ENCODE measurements around the gene RBMS3.
"Not testable (repeated sequence)": the region's sequence is repeated elsewhere in the genome, so short reads cannot be mapped to it uniquely, and the experiment has no call there.

The RBMS3 gene

DNA sequence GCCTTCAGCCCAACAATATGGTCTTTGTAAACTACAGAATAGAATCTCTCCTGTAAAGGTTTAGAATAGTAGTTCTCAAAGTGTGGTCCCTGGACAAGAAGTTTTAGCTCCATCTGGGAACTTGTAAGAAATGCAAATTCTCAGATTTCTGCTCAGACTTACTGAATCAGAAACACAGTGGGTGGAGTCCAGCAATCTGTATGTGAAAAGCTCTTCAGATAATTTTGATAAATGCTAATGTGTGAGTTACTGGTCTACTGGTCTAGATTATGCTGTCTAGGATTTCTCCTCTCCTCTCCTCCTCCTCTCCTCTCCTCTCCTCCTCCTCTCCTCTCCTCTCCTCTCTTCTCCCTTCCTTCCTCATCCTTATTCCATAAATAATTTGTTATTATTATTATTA is 57.5 kb downstream of the RBMS3 start:
- FAIRE-seq = no peak
- DNase-seq (ENCODE audit: low spot score) = no peak

DNA sequence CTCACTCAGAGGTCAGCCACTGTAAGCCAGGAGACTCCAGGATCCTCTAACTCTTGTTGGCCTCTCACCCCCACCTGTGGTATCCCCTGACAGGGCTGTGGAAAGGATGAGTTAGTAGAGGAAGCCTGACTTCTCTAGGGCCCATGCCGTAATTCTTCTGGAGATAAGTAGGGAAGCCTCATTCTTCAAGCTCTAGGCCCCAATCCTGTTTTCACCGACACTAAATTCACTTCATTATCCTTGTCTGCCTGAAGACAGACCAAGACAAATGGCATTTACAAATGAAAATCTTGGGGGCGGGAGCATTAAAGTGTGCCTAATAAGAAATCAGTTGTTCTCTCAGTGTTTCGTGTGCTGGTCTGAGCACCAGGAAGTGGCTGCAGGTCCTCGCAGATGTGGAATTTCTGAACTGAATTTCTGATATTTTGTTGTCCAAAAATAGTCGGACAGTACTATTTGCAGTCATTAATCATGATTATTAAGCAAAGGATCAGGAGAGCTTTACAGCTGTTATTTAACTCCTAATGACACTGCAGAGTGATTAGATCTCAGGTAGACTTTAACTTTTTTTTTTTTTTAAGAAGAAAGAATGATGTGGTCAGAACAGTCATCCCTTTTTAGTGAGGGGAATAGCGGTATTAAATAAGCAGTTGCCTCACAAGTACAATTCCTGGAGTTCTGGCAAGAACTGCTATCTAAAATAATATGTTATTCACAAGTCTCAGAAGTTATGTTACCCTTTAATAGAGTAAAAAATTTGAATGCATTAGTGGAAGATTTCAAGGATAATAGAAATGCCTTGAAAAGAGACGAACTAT is 58.4 kb downstream of the RBMS3 start:
- DNase-seq (ENCODE audit: low spot score) (no peak), FAIRE-seq (no peak)

DNA sequence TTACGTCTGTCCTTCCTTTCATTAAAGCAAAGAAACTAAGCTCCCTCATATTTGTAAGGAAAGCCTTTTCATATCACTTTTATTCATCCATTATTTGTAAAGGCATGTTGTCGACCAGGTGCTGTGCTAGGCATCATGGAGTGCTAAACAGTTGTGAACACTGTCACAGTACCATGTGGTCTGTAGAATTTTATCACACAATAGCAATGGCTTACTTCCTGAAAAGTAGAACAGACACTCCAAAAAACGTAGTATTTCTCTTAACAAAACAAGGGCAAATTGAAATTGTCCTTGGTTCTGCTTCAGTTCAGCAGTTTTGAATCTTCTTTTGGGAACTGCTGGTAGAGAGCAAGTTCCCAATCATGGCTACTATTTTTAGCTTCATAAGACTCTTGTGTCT is 63.3 kb downstream of the RBMS3 start:
- DNase-seq (ENCODE audit: low spot score) (no peak), FAIRE-seq (no peak)

DNA sequence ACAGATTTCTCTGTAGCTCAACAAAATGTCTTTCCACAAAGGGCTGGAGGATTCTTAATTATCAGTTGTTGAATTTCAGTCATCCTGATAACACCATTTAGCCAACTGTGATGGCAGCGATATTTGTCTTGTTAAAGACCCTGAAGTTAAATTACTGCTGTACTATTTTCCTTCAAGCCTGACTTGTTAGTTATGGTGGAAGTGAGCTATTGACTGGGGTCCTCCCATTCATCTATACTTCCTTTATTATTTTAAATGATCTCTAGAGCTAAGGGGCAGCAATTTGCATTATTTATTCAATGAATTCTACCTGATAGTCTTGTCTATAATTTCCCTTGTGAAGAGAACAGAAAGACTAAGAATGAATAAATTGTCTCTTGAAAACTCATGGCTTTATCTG is 64.1 kb downstream of the RBMS3 start:
- DNase-seq (ENCODE audit: low spot score) (no peak), FAIRE-seq (no peak)

DNA sequence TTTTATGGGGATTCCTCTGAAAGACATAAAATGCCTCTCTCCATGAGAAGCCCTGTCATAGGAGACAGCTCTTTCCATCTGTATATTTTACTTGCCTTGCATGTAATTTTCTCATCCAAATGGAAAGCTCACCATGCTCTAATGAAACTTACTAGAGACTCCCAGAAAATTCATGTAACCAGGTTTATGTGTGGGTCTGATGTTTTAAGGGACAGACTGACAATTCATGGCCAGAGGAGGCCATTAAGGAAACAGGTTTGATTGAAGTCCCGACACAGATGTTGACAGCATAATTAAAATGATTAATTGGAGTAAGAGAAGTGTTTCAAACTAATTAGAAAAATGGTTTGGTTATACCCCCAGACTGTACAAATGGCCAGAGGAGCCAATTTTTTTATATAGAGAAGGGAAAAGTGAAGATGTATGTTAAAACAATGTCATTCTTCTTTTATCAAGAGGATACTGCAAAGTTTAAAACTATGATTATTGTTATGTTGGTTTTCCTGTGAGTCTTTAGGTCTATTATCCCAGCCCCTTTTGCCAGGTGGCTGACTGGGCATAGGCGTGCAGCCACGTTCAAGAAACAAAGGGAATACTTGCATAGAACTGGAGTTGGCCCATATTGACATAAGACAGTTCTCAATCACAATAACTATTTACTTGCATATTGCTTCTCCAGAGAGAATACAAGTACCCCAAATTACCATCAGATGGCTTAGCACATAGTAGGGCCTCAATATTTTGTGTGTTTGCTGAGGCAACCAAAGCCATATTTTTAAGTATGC is 64.8 kb downstream of the RBMS3 start:
- DNase-seq (ENCODE audit: low spot score) (no peak), FAIRE-seq (no peak)

DNA sequence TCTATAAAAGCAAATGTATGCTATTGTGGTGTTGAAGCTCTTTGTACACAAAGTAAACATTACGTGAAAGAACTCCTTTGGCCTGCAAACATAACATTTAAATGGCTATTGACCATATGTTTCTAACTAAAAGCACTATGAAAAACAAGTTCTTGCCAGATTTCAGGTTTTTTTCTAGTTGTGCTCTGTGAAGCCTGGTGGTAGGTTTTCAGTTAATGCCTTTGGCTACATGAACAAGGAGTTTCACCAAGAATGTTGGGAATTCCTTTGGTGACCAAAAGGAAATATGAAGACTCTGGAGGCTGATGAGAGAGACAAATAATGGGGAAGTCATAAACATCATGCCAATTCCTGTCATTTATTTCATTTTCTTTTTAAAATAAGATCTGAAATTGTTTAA is 66.0 kb downstream of the RBMS3 start:
- no peak for FAIRE-seq

DNA sequence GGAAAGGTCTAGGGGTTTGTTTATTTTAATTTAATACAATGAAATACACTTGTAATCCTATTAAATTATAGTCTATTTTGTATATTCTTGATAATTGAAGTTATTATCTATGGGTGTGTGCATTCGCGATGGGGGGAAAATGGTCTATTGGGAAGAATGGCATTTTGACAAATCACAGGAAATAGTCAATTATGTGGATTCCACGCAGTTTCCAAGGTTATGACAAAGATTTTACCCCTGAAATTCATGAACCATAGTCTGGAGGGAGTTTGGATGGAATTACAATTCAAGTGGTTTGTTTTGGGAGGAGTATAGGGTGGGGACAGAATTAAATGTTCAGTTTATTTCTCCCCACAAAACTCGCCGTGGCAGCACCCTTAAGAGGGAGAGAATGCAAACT is 66.5 kb downstream of the RBMS3 start:
- FAIRE-seq (no peak), DNase-seq (ENCODE audit: low spot score) (no peak)

More for the DNA sequence above, 66.0 kb downstream of the RBMS3 start:
- no peak for DNase-seq (ENCODE audit: low spot score)

DNA sequence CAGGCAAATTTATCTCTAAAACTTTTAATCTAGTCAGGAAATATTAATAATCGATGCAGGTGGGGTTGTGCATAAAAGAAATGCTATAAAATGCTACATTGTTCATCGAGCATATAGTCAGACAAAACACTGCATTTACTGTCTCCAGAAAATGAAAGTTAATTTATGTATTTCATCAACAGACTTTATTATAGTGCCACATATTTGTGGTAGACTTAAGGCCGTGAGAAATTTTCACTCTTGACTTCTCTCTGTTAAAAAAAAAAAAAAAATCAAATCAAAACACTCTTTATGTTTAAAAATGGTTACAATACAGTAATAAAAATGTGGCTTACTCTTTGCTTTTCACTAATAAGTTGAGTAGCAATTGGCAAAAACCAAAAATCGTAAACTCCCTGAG is 67.4 kb downstream of the RBMS3 start:
- no peak for FAIRE-seq

DNA sequence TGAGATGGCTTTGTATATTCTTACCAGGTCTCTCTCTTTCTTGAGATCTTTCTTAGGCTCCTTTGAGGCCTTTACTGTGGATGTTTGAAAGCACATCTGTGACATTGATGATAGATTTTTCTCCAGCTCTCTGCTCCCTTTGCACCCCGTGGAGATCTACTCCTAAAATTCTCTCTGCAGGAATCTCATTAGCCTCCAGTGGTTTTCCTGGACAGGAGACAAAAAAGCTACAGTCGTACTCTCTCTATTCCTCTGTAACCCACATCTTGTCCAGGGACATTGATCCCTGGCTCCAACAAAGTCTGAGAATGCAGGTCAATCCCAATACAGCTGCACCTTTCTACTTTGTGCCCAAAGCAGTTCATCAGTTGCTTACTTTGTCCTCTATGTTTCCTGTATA is 68.2 kb downstream of the RBMS3 start:
- DNase-seq (ENCODE audit: low spot score) = no peak
- FAIRE-seq = no peak

More for the DNA sequence above, 67.4 kb downstream of the RBMS3 start:
- no peak for DNase-seq (ENCODE audit: low spot score)

DNA sequence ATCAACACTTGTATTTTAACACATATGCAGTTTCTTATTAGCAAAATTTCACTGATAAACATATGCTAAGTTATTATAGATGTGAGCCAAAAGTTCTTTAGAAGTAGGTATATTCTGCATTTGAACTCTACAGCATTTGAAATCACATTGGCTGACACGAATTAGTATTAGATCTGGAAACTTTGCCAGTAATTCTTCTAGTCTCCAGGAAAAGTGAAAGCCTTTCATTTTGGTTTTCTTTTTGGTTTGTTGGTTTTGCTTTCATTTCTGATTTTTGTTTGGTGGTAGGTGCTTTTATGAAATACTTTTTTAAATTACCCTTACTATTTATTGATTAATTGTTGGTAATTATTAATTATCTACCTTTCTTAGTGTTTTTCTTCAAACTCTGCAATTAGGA is 72.9 kb downstream of the RBMS3 start:
- no peak for FAIRE-seq
- no peak for DNase-seq (ENCODE audit: low spot score)

DNA sequence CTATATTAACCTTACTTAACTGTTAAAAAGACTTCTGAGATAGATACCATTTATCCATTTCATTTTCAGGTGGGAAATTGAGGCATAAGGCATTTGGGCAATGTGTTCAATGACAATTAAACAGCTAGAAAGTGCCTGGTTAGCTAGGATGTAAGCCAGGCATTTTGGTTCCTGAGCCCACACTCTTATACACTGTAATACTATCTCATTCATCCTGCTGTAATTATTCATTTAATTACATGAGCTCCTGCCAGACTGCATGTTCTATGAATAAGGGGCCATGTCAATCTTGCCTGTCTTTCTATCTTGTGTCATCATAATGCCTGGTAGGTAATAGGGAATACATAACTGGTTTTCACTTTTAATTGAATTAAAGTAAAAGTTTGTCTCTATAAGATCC is 74.0 kb downstream of the RBMS3 start:
- FAIRE-seq (no peak), DNase-seq (ENCODE audit: low spot score) (no peak)

DNA sequence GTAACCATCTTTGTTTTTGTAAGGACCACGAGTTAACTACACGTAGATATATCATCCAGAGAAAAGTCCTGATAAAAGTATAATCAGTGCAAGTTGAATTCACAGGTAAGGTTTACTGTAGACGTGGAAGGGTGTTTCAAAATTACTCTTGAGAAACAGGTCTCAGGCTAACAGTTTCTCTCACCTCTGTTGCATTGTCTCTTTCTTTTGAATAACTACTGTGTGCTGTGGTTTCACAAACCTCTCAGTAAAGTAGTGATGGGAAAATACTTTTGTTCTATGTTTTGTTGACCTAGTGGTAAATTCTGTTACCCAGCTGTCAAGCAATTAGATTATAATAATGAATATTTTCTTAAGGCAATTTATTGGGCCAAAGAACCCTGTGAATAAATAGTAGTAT is 75.2 kb downstream of the RBMS3 start:
- FAIRE-seq (no peak), DNase-seq (ENCODE audit: low spot score) (no peak)

DNA sequence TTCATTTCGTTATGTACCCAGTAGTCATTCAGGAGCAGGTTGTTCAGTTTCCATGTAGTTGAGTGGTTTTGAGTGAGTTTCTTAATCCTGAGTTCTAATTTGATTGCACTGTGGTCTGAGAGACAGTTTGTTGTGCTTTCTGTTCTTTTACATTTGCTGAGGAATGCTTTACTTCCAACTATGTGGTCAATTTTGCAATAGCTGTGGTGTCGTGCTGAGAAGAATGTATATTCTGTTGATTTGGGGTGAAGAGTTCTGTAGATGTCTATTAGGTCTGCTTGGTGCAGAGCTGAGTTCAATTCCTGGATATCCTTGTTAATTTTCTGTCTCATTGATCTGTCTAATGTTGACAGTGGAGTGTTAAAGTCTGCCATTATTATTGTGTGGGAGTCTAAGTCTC is 79.4 kb downstream of the RBMS3 start:
- not testable (repeated sequence) for DNase-seq (ENCODE audit: low spot score); FAIRE-seq

DNA sequence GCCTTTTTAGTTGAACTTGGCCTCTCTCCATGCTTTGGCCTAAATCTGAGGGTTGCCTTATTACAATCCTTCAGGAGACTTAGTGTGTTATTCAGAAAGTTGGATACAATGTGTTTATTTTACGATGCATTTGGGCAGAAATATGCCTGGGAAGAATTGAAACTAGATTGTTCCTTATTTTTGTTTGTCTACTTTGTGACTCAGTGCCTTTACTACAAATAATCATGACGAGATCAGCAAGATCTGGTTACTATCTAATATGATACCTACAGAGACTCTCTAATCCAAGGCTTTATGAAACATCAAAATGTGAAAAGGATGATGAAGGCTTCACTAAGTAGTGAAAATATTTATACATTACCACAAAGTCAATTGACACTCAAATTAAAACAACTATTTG is 82.2 kb downstream of the RBMS3 start:
- FAIRE-seq = no peak
- no peak for DNase-seq (ENCODE audit: low spot score)

DNA sequence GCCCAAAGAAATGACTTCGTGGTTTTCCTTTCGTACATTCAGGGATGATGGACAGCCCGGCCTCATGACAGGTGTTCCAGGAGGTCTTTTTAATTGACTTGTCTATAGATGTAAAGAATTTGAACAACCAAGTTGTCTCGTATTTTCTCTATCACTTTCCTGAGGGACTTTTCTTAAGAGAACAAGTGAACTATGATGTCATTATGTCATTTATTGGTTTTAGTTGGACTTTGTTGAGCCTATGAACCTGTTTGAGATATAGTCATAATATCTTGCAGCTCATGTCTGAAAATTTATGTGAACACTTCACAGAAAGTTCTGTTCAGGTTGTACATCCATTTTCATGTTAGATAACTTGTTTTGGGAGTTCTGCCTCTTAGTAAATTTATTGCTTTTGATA is 89.2 kb downstream of the RBMS3 start:
- DNase-seq (ENCODE audit: low spot score) = no peak

DNA sequence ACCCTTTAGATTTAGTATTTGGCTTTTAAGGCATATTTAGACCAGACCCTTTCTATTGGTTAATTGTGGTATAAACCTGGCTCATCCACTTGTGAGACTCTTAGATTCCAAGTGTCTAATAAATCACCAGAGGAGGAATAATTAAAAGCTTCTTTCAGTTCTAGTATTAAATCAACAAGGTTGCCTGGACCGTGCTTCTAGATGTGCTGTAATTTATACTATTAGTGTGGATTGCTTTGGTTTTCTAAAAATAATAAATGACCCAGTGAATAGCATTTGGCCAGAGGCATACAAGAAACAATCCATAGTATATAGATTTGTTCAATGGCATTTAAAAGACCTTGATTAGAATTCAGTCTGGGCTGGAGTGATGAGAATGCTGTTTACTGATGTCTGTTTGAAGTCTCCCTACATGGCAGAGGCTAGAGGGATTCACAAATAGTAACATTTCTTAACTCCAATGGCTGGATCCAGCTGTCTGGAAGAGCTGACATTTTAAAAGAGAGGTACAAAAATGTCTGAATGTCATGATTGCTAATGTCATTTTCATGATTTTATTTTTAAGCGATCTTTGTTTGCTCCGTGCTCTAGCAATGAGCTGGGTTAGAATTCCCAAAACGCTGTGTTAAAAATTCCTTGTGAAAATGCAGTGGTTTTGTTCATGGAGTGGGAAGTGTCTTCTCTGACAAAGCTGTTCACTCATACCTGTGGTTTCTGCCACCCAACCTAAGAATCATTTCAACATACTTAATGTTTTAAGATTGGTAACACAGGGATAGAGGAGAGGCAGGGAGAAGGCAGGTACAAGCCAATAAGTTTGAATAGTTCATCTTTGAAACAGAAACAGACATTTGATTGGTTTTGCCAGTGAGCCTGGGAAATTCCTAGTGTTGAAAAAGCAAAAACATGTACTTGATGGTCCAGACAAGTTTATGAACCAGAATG is 89.9 kb downstream of the RBMS3 start:
- DNase-seq (ENCODE audit: low spot score) (no peak), FAIRE-seq (no peak)

More for the DNA sequence above, 89.2 kb downstream of the RBMS3 start:
- no peak for FAIRE-seq

DNA sequence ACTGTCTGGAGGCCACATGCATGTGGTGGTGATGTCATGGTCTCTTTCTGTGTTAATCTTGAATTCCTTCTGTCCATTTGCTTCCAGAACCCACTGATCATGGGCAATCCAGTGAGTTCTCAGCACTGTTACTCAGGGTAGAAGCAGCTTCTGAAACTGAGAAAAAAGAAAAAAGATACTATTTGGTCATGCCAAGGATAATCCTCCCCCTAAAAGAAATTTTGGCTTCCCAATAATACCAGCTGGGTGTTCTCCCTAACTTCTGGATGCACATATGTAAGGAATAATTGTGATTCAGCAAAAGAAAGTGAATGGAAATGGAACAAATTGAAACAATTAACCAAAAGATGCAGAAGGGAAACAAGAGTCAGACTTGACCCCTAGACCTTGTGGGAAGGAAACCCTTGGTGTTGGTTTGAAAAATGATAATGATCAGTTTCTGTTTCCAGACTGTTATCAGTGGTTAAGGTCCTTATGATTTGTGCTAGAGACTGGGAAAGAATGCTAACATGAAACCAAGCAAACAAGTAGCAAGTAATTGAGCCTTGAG is 92.3 kb downstream of the RBMS3 start:
- FAIRE-seq = no peak
- DNase-seq (ENCODE audit: low spot score) = no peak

DNA sequence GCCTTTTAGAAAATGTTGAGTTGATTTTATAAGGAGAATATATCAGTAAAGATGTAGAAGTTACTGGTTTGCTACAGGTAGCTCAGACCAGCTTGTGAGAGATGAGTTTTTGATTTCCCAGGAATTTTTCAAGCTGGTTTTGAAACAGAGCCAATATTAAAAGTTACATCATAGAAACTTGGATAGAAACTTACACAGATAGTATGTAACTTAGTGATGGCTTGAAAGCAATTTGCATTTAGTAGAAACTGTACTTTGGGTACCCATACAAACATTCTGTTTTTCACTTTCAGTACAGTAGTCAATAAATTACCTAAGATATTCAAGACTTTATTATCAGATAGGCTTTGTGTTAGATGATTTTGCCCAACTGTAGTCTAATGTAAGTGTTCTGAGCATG is 93.4 kb downstream of the RBMS3 start:
- FAIRE-seq (no peak), DNase-seq (ENCODE audit: low spot score) (no peak)

DNA sequence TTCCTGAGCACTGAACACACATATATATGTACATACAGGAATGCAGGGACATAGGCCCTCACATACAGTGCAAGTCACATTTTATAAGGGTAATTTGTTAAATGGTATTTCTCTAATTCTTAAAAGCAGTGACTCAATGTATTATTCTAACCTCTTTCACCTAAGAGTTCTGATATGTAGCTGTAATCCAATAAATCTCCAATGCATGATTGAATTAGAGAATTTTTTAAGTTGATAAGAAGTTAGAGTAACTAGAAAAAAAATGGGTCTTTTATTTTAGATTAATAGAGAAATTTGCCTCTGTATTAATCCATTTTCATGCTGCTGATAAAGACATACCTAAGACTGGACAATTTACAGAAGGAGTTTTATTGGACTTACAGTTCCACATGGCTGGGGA is 98.2 kb downstream of the RBMS3 start:
- no peak for FAIRE-seq
- DNase-seq (ENCODE audit: low spot score) = no peak

DNA sequence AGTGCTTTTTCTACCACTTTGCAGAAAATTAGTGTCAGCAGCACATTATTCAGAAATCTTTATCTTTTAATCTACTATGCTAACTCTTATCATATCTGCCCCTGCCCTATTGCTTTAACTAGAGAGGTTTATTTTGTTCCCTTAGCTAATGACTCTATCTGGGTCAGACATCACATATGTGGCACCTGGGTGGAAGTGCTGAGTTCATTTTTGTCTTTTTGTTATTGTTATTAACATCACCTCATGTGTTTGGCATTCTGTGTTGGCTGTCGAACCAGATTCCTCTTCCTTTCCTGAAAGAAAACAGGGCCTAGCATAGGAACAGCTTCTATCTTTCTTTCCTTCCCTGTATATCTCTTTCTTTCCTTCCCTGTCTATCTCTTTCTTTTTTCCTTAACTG is 100.7 kb downstream of the RBMS3 start:
- FAIRE-seq (no peak), DNase-seq (ENCODE audit: low spot score) (no peak)

DNA sequence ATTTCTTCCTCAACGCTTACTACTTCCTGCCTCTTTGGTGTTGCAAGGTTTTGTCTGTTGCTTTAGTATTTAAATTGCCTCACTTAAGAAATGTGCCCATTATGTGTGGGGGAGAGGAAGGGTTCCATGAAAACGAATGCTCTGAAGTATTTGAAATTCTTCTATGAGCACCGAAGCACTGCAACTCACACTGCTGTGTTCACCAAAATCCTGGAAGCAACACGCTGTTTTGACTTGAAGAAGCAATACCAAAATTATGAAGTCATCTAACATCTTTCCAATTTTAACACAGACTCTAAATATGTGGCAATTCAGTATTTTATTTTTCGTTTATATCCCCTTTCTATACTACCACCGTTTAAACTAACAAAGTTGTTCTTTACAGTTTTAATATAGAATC is 101.5 kb downstream of the RBMS3 start:
- DNase-seq (ENCODE audit: low spot score) (no peak), FAIRE-seq (no peak)
